Endothelial cell of umbilical vein (primary cell): ENCODE data around the gene TXNL4A.

Experiments
- JUN ChIP-seq: IDR thresholded peaks from 2 replicates; pipeline ENCODE4 v1.6.1; 2011; ENCODE audit warnings: borderline replicate concordance, low read depth; ENCODE audit not compliant: insufficient read length, insufficient read depth
- POLR2A ChIP-seq: IDR thresholded peaks from 2 replicates; pipeline ENCODE4 v1.6.1; 2012; ENCODE audit warnings: low read depth, mild to moderate bottlenecking, control low read depth, low read length

GRCh38 chr18:80010551-80010906, 22.2 kb upstream of the TXNL4A start:
- no peak for TF ChIP-seq POLR2A
- no peak for TF ChIP-seq JUN
